Parathyroid adenoma (tissue), 2 donors: Measurements from ENCODE around the gene SGCB.

ENCODE experiments used
- H2AFZ ChIP-seq: fragments of 300-600 bp; sonication (generic); one replicate; pipeline ENCODE4 v1.7.0; 2017; ENCODE audit warnings: antibody characterized with exemption, mild to moderate bottlenecking
- H3K27ac ChIP-seq: fragments of 300-600 bp; sonication (generic); one replicate; pipeline ENCODE4 v1.7.0; 2017
- H3K27me3 ChIP-seq: fragments of 300-600 bp; sonication (generic); one replicate; pipeline ENCODE4 v1.7.0; 2017; ENCODE audit warnings: low read length; ENCODE audit not compliant: control insufficient read depth, insufficient read depth
- H3K36me3 ChIP-seq: fragments of 300-600 bp; sonication (generic); one replicate; pipeline ENCODE4 v1.7.0; 2017; ENCODE audit warnings: low read length; ENCODE audit not compliant: control insufficient read depth, insufficient read depth
- H3K4me1 ChIP-seq: fragments of 300-600 bp; sonication (generic); one replicate; pipeline ENCODE4 v1.7.0; 2017; ENCODE audit warnings: control low read depth
- H3K4me2 ChIP-seq: fragments of 300-600 bp; sonication (generic); one replicate; pipeline ENCODE4 v1.7.0; 2017; ENCODE audit warnings: low read length
- H3K4me3 ChIP-seq: fragments of 300-600 bp; sonication (generic); one replicate; pipeline ENCODE4 v1.7.0; 2017; ENCODE audit warnings: low read depth, low read length
- H3K79me2 ChIP-seq: fragments of 300-600 bp; sonication (generic); one replicate; pipeline ENCODE4 v1.7.0; 2017; ENCODE audit warnings: control low read depth
- H3K9ac ChIP-seq: fragments of 300-600 bp; sonication (generic); one replicate; pipeline ENCODE4 v1.7.0; 2017; ENCODE audit warnings: mild to moderate bottlenecking
- H3K9me3 ChIP-seq: fragments of 300-600 bp; sonication (generic); one replicate; pipeline ENCODE4 v1.7.0; 2017; ENCODE audit warnings: low read length; ENCODE audit not compliant: control insufficient read depth
- TF ChIP-seq, protein P1 (sequence below): fragments of 300-600 bp; sonication (generic); IDR thresholded peaks from one replicate; pipeline ENCODE4 v1.7.0; 2017; ENCODE audit warnings: antibody characterized with exemption, mild to moderate bottlenecking
- donor health status: primary hyperparathyroidism.

SGCB gene

DNA sequence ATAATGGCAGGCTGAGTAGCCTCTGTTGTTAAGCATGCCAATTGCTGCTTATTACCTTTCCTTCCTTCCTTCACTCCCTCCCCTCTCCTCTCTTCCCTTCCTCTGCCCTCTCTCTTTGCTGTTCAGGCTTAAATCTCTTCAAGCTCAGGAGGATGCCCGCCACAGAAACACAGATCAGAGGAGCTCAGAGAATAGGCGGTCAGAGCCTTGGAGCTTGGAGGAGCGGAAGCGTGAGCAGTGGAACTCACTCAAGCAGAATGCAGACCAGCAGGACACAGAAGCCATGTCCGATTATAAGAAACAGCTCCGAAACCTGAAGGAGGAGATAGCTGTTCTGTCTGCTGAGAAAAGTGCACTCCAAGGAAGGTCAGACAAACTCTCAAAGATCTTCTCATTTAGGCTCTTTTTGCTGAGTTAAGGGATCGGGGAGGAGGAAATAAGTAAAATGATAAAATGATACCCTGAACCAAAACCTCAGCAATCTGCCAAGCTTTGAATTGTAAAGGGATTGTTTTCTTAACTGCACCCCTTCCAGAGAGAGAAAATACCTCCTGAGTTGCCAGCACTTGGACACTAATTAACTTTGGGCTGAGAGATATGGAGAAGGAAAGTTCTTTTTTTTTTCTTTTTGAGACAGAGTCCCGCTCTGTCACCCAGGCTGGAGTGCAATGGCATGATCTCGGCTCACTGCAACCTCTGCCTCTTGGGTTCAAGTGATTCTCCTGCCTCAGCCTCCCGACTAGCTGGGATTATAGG is 33.9 kb upstream of the SGCB start:
- no peaks in the 10 kb centered on the region for H3K79me2 ChIP-seq
- no peaks in the 10 kb centered on the region for H3K36me3 ChIP-seq
- no peaks in the 10 kb centered on the region for H3K4me1 ChIP-seq

GRCh38 chr4:52069571-52069970 is 31.5 kb upstream of the SGCB start:
- Histone ChIP-seq H2AFZ (no peak overlapping the region), H3K4me3 (no peak overlapping the region), H3K9ac (no peak overlapping the region), H3K27me3 (no peaks in the 10 kb centered on the region), H3K4me2 (no peak overlapping the region), H3K9me3 (peaks cover 2% of the 10 kb centered on the region), H3K36me3 (no peaks in the 10 kb centered on the region), H3K4me1 (no peaks in the 10 kb centered on the region), H3K79me2 (no peaks in the 10 kb centered on the region), H3K27ac (no peak overlapping the region)
- TF ChIP-seq, protein P1, sequence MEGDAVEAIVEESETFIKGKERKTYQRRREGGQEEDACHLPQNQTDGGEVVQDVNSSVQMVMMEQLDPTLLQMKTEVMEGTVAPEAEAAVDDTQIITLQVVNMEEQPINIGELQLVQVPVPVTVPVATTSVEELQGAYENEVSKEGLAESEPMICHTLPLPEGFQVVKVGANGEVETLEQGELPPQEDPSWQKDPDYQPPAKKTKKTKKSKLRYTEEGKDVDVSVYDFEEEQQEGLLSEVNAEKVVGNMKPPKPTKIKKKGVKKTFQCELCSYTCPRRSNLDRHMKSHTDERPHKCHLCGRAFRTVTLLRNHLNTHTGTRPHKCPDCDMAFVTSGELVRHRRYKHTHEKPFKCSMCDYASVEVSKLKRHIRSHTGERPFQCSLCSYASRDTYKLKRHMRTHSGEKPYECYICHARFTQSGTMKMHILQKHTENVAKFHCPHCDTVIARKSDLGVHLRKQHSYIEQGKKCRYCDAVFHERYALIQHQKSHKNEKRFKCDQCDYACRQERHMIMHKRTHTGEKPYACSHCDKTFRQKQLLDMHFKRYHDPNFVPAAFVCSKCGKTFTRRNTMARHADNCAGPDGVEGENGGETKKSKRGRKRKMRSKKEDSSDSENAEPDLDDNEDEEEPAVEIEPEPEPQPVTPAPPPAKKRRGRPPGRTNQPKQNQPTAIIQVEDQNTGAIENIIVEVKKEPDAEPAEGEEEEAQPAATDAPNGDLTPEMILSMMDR, result no peak

More for the DNA sequence above, 33.9 kb upstream of the SGCB start:
- Histone ChIP-seq H3K4me2 (no peak overlapping the region), H3K4me3 (no peak overlapping the region), H3K9me3 (peaks cover 2% of the 10 kb centered on the region), H3K27ac (no peak overlapping the region), H3K27me3 (no peaks in the 10 kb centered on the region), H2AFZ (no peak overlapping the region), H3K9ac (no peak overlapping the region)
- TF ChIP-seq, protein P1, result no peak

GRCh38 chr4:52059372-52059771 is 21.3 kb upstream of the SGCB start:
- Histone ChIP-seq H3K4me3 (no peak overlapping the region), H3K4me2 (no peak overlapping the region), H3K27ac (no peak overlapping the region), H3K36me3 (no peaks in the 10 kb centered on the region), H3K9ac (no peak overlapping the region), H3K79me2 (no peaks in the 10 kb centered on the region), H2AFZ (no peak overlapping the region), H3K4me1 (no peaks in the 10 kb centered on the region), H3K9me3 (no peaks in the 10 kb centered on the region), H3K27me3 (no peaks in the 10 kb centered on the region)
- TF ChIP-seq, protein P1, result no peak

DNA sequence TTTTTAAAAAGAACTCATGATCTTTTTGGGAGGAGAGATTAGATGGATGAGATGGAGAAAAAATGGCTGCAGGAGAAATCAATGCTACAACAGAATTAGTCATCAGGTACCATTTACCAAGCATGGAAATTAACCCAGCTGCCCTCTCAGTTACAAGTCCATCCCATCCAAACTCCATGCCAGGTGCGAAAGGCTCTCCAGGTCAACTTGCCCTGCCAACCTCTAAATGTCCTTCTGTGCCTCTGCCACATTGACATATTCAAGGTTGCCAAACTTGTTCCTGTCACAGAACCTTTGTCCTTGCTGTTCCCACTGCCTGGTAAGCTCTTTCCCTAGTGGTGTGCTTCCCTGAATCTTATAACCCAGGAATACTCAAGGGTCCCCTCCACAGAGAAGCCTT is 20.2 kb upstream of the SGCB start:
- Histone ChIP-seq H3K4me1 (no peaks in the 10 kb centered on the region), H3K79me2 (no peaks in the 10 kb centered on the region), H3K9ac (no peak overlapping the region), H2AFZ (no peak overlapping the region), H3K27ac (no peak overlapping the region), H3K9me3 (no peaks in the 10 kb centered on the region), H3K4me3 (no peak overlapping the region), H3K36me3 (no peaks in the 10 kb centered on the region), H3K4me2 (no peak overlapping the region), H3K27me3 (no peaks in the 10 kb centered on the region)
- TF ChIP-seq, protein P1, result no peak

DNA sequence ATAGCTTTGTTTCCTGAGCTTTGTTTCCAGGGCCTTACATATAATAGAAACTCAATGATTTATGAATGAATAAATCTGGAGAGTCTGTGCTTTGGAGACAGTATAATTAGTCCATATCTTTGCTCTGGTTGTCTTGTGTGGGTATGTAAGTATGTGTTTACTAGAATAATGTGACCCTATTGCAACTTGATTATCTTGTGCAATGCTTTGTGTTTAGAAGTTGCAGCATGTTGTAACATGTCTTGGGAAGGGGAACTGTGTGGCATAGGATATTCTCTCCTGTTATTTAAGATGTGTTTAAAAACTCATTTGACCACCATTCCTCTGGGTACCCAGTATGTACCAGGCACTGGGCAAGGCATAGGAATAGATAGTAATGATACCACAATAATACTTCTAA is 19.1 kb upstream of the SGCB start:
- H3K27ac ChIP-seq, result no peak overlapping the region
- no peak overlapping the region for H3K9ac ChIP-seq
- no peaks in the 10 kb centered on the region for H3K4me1 ChIP-seq
- H3K9me3 ChIP-seq, result no peaks in the 10 kb centered on the region
- no peak overlapping the region for H2AFZ ChIP-seq
- H3K4me2 ChIP-seq, result no peak overlapping the region
- H3K27me3 ChIP-seq, result no peaks in the 10 kb centered on the region
- H3K4me3 ChIP-seq, result no peak overlapping the region
- no peaks in the 10 kb centered on the region for H3K79me2 ChIP-seq
- no peaks in the 10 kb centered on the region for H3K36me3 ChIP-seq
- TF ChIP-seq, protein P1, result no peak
